ENCODE data around the gene EIF4G1.

EIF4G1 gene

GRCh38 chr3:184354121-184354728, 39.8 kb downstream of the EIF4G1 start:
- Histone ChIP-seq H3K4me3 (ENCODE audit: low read length, poor library complexity, severe bottlenecking) (no peak overlapping the region), H3K27me3 (ENCODE audit: insufficient read depth, low read length, poor library complexity, severe bottlenecking) (no peaks in the 10 kb centered on the region), H3K9me2 (replicated peaks; ENCODE audit: low read depth, low read length) (no peaks in the 10 kb centered on the region), H3K36me3 (ENCODE audit: insufficient read depth, low read length) (no peaks in the 10 kb centered on the region), H3F3A (ENCODE audit: low read depth) (no peaks in the 10 kb centered on the region), H3K4me1 (ENCODE audit: insufficient read depth, low read length, poor library complexity, severe bottlenecking) (no peaks in the 10 kb centered on the region), H4K20me1 (ENCODE audit: insufficient read depth, low read length, poor library complexity, severe bottlenecking) (no peaks in the 10 kb centered on the region), H2AFZ (ENCODE audit: low read length) (no peak overlapping the region), H3K4me2 (ENCODE audit: low read depth, low read length, poor library complexity, severe bottlenecking) (no peak overlapping the region), H3K9ac (ENCODE audit: low read depth, low read length, poor library complexity, severe bottlenecking) (no peak overlapping the region), H3K9me3 (ENCODE audit: insufficient read depth, low read depth, low read length) (no peaks in the 10 kb centered on the region), H3K79me2 (ENCODE audit: insufficient read depth, low read length) (no peaks in the 10 kb centered on the region)
- TF ChIP-seq EZH2phosphoT487 (IDR thresholded peaks at IDR 0.05; ENCODE audit: borderline replicate concordance) (no peak), CTCF (conservative IDR thresholded peaks at IDR 0.05; ENCODE audit: low read length) (peak; percentile 78)

GRCh38 chr3:184354754-184355153, 40.3 kb downstream of the EIF4G1 start:
- H3K4me1 ChIP-seq (ENCODE audit: insufficient read depth, low read length, poor library complexity, severe bottlenecking) = no peaks in the 10 kb centered on the region
- H3K4me2 ChIP-seq (ENCODE audit: low read depth, low read length, poor library complexity, severe bottlenecking) = no peak overlapping the region
- H3K9me3 ChIP-seq (ENCODE audit: insufficient read depth, low read depth, low read length) = no peaks in the 10 kb centered on the region
- H3K36me3 ChIP-seq (ENCODE audit: insufficient read depth, low read length) = no peaks in the 10 kb centered on the region
- no peaks in the 10 kb centered on the region for H4K20me1 ChIP-seq (ENCODE audit: insufficient read depth, low read length, poor library complexity, severe bottlenecking)
- H3F3A ChIP-seq (ENCODE audit: low read depth) = no peaks in the 10 kb centered on the region
- no peaks in the 10 kb centered on the region for H3K79me2 ChIP-seq (ENCODE audit: insufficient read depth, low read length)
- H3K9me2 ChIP-seq (replicated peaks; ENCODE audit: low read depth, low read length) = no peaks in the 10 kb centered on the region
- no peak overlapping the region for H3K4me3 ChIP-seq (ENCODE audit: low read length, poor library complexity, severe bottlenecking)
- H3K9ac ChIP-seq (ENCODE audit: low read depth, low read length, poor library complexity, severe bottlenecking) = no peak overlapping the region
- no peaks in the 10 kb centered on the region for H3K27me3 ChIP-seq (ENCODE audit: insufficient read depth, low read length, poor library complexity, severe bottlenecking)
- no peak overlapping the region for H2AFZ ChIP-seq (ENCODE audit: low read length)
- no peak for TF ChIP-seq CTCF (conservative IDR thresholded peaks at IDR 0.05; ENCODE audit: low read length)
- TF ChIP-seq EZH2phosphoT487 (IDR thresholded peaks at IDR 0.05; ENCODE audit: borderline replicate concordance) = no peak

- H4K20me1 ChIP-seq (ENCODE audit: insufficient read depth, low read length, poor library complexity, severe bottlenecking) = no peaks in the 10 kb centered on the region
- TF ChIP-seq CTCF (conservative IDR thresholded peaks at IDR 0.05; ENCODE audit: low read length) (no peak), EZH2phosphoT487 (IDR thresholded peaks at IDR 0.05; ENCODE audit: borderline replicate concordance) (no peak)
- no peaks in the 10 kb centered on the region for H3F3A ChIP-seq (ENCODE audit: low read depth)
- H3K9me3 ChIP-seq (ENCODE audit: insufficient read depth, low read depth, low read length) = no peaks in the 10 kb centered on the region
- H3K36me3 ChIP-seq (ENCODE audit: insufficient read depth, low read length) = no peaks in the 10 kb centered on the region
- no peaks in the 10 kb centered on the region for H3K79me2 ChIP-seq (ENCODE audit: insufficient read depth, low read length)
- H3K9me2 ChIP-seq (replicated peaks; ENCODE audit: low read depth, low read length) = no peaks in the 10 kb centered on the region
- H3K4me1 ChIP-seq (ENCODE audit: insufficient read depth, low read length, poor library complexity, severe bottlenecking) = peaks cover 2% of the 10 kb centered on the region
- H3K4me3 ChIP-seq (ENCODE audit: low read length, poor library complexity, severe bottlenecking) = no peak overlapping the region
- no peak overlapping the region for H2AFZ ChIP-seq (ENCODE audit: low read length)
- no peaks in the 10 kb centered on the region for H3K27me3 ChIP-seq (ENCODE audit: insufficient read depth, low read length, poor library complexity, severe bottlenecking)
- no peak overlapping the region for H3K4me2 ChIP-seq (ENCODE audit: low read depth, low read length, poor library complexity, severe bottlenecking)
- H3K9ac ChIP-seq (ENCODE audit: low read depth, low read length, poor library complexity, severe bottlenecking) = no peak overlapping the region
Observed at GRCh38 chr3:184355261-184356040, 41.0 kb downstream of the EIF4G1 start.
